ENCODE measurements around the gene LCE6A.
A peak's percentile ranks its signal among the peaks of the same experiment; 100 is the strongest.

The LCE6A gene, protein sequence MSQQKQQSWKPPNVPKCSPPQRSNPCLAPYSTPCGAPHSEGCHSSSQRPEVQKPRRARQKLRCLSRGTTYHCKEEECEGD

DNA sequence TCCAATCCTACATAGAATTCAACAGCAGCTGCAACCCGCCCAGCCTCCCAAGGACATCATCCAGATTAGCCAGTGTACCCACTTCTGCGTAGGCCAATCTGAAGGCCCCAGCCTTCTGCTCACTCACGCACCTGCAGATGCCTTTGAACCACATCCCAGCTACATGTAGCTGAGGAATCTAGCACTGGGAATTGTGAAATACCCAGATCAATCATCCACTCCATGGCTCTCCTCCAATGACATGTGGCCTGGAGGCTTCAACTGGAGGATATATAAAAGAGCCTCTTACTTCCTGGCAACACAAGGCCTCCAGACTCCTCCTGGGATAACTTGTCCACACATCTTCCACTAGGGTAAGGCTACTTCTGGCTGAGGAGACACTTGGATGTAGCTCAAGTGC, at the start of gene LCE6A:
Gene LCE6A, plus strand, starts transcription at position 301 of the 400 bp plus-strand sequence. CDS start 665 bp downstream, outside the sequence.
- DNase-seq (ENCODE audit: low read depth) = no peak

DNA sequence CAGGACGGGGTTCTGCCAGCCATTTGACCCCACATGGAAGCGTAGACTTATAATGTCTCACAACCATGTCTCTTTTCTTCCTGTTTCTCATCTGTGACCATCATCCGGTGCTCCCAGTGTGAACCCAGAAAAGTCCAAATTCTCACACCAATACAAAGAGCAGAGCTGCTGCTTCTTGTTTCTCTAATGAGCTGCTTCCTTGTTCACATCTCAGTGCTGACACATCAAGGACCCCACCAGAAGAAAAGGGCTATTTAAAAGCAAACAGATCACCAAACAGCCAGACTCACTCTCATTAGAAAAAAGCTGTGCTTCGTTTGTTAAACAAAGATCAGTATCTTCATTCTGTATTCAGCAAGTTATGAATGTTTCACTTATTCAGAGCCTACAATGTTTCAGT, 47.0 kb upstream of the LCE6A start:
- DNase-seq (ENCODE audit: low read depth) = no peak

DNA sequence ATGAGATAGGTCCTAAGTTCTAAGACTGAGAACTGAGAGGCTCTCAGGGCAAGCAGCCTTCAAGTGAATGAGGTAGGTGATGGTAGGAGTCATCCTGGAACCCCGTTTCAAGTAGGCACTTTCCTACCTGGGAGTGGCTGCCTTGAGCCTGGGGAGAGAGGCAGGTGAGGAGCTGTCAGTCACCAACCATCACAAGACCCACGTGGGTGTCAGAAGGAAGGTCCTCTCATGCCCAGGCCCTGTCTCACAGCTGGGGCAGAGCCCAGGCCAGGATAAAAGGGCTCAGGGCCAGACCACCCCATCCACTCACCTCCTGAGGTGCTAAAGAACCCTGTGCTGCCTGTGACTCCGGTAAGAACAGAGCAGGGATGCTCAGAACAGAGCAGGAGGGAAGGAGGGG, 46.2 kb upstream of the LCE6A start, which contains the start of gene LCE1D:
Gene LCE1D, plus strand, starts transcription at position 301 of the 400 bp plus-strand sequence. CDS start 1,074 bp downstream, outside the sequence.
- DNase-seq (ENCODE audit: low read depth) = no peak

DNA sequence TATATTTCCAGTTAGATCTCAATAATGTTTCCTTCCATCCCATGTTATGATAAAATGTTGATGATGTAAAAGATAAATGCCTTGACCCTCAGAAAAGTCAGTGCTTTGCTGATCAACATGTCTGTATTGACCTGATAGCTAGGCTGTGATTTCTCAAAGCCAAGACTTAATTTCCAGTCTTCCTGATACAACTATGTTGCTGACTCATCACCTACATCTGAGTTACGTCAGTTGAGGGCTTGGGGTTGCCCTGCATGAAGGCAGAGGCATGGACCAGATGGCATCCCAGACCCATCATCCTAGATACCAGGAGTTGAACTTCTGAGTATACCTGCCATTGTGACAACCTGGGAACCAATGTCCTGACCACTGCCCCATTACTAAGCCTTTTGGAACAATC, 41.3 kb upstream of the LCE6A start:
- DNase-seq (ENCODE audit: low read depth) = no peak

DNA sequence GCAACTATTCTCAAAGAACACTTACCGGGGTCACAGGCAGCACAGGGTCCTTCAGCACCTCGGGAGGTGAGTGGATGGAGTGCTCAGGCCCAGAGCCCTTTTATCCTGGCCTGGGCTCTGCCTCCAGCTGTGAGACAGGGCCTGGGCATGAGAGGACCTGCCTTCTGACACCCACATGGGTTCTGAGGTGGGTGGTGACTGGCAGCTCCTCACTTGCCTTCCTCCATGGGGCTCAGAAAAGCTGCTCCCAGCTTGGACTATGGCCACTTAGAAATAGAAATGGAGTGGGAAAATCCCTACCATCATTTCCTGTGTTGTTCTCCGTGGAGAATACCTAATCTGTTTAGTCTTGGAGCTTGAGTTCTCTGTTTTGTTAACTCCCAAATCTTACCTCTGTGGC, 36.1 kb upstream of the LCE6A start, which contains the start of gene LCE1C:
Gene LCE1C, minus strand, starts transcription at position 76 of the 400 bp plus-strand sequence. CDS start 1,173 bp downstream, outside the sequence.
- DNase-seq (ENCODE audit: low read depth) = no peak

DNA sequence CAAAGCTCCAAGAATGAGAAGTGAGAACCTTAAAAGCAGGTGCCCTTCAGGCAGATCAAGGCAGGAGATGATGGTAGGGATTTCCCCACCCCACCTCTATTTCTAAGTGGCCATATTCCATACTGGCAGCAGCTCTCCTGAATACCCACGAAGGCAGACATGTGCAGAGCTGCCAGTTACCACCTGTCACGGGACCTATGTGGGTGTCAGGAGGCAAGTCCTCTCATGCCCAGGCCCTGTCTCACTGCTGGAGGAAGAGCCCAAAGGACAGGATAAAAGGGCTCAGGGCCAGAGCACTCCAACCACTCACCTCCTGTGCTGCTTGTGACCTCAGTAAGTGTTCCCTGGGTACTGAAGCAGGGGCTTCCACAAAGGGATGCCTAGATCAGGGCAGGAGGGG, 31.6 kb upstream of the LCE6A start:
- no peak for DNase-seq (ENCODE audit: low read depth)

DNA sequence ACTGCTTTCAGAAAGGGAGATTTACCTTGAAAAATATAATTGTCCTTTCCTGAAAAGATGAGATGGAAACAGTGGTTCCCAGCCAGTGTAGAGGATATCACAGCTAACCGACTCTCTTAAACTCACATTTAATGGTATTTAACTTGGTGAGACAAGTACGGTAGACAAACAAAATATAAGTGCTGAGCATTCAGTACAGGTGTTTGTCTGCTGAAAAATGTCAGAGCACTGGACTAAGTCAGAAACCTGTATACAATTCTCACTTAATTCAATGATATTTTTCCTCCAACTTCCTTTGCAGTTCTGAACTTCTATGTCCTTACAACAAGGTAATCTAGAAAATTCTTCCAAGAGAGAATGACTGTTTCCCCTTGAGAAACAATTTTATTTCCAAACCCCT, 31.0 kb upstream of the LCE6A start, which contains the start of gene LCE1B:
Gene LCE1B, plus strand, starts transcription at position 301 of the 400 bp plus-strand sequence. CDS start 476 bp downstream, outside the sequence.
- no peak for DNase-seq (ENCODE audit: low read depth)

DNA sequence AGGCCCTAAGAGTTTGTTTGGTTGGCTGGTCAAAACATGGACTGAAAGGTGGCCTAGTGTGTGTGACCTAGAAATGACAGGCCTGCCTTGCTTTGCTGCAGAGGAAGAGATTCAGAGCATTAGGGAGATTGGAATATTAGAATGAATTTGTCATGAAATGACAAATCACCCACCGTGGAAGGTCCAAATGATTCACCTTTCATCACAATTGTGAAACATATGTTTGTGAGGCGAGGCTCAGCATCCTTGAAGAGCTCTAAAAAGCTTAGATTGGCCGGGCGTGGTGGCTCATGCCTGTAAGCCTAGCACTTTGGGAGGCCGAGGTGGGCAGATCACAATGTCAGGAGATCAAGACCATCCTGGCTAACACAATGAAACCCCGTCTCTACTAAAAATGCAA, 25.3 kb upstream of the LCE6A start:
- DNase-seq (ENCODE audit: low read depth) = no peak

DNA sequence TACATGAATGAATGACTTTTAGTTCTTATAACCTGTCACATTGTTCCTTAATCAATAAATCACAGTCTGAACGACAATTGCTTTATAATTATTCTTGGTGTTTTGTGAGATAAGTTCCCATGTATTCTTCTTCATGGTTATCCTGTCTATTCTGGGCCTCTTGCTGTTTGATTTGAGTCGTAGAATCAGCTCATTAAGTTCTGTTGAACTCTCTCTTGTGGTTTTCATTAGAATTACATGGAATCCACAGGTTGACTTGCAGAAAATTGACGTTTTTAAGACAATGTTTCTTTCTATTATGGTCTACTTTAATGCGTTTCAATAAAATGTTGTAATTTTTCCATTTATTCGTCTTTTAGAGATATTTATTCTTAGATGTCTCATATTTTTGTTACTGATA, 19.4 kb upstream of the LCE6A start:
- no peak for DNase-seq (ENCODE audit: low read depth)

DNA sequence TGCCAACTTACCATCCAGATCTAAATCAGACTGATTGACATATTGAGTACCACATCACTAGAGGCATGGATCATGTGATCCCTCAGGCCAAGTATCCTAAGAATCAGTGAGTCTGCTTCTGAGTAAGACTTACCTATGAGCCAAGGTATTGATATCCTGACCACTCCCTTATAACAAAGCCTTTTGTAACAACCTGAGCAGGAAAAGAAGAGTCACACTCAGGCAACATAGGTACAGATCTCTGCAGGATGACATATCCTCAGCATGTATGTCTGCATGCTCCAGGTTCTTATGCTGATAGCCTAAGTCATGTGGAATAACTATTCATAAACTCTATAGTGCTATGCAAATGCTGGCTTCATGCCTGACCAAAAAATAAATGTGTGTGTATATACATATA, 17.7 kb upstream of the LCE6A start:
- no peak for DNase-seq (ENCODE audit: low read depth)

DNA sequence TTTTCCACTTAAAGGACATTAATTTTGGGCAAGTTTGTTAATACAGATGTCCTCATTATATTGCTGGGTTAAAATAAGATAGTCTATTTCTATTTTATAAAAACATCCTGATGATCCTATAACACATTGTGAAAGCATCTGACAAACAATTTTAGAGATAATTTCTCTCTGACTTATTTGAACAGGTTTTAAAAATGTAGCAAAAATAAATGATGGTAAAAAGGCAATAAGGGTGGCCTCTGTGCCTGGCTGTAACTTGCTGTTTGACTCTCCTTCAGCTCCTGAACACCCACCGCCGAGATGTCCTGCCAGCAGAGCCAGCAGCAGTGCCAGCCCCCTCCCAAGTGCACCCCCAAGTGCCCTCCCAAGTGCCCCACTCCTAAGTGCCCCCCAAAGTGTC, 15.5 kb upstream of the LCE6A start, which contains the start of gene LCE1A:
Gene LCE1A, plus strand, starts transcription at position 301 of the 400 bp plus-strand sequence. Its CDS starts 0 bp downstream, at position 301.
- DNase-seq (ENCODE audit: low read depth) = no peak

DNA sequence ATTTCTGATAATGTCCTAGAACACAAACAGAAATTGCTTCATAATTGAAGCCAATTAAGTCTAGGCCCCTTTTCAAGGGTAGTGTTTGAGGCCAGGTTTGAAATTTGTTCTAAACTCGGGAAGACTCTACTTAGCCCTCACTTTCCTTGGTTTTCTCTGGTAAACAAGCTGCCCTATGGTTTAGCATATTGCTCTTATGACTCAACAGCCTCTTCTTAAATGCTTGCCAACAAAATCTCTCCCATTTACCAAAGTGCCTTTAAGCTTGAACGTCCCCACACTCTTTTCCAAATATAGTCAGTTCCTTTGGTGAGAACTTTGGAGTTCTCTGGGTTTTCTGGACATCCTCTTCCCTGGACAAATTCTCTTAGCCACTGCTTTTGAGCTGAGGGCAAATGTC, 5.8 kb upstream of the LCE6A start:
- DNase-seq (ENCODE audit: low read depth) = no peak

DNA sequence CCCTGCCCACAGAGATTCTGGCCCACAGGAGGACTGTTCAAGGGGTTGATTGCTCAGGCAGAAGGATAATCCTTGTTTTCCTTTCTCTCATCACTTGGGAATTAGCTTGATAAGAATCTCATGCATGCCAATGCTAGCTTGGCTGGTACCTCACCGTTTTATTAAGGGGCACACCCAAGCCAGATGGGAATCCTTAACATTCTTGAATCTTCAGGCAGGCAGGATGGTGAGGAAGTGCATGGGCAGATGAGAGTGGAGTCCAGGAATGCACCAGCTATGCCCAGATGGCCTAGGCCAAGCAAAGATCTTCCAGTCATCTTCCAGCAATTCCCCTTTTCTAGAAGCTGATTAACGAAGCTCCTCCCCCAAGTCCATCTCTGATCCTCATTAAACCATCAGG, 13.0 kb downstream of the LCE6A start:
- no peak for DNase-seq (ENCODE audit: low read depth)

DNA sequence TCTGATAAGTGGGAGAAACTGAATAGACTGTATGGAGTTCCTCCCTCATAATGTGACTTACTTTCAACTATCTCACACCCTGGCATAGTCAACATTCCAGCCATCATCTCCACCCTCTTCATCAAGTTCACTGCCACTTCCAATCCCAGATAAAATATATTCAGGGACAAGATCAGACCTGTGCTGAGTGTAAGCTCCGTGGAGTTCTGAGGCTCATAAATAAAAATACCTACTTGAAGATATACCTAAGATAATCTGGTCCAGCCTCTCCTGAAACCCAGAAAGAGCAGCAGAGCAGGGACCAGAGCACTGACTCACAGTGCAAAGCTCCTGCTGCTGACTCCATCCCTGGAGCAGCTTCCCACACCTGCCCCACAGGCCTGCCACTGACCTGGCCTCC, 15.4 kb downstream of the LCE6A start:
- DNase-seq (ENCODE audit: low read depth) = no peak

DNA sequence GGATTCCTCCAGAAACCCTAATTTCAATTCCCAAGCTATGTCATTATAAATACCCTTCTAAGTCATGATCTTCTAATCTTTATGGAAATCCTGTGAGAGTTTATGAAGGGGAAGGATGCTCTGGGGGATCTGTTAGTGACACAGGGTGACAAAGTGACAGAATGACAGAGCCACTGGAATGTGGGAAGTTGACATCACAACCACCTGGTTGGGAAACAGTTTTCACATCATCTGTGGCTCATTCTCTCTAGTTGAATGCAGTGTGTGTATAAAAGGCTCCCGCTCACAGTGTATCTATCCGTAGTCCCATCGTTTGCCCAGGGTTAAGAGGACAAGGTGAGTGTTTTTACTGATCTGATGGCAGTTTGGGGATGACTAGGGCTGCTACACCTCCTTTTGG, 17.0 kb downstream of the LCE6A start, which contains the start of gene LCE7A:
Gene LCE7A, plus strand, starts transcription at position 301 of the 400 bp plus-strand sequence. CDS start 702 bp downstream, outside the sequence.
- DNase-seq (ENCODE audit: low read depth) = no peak

DNA sequence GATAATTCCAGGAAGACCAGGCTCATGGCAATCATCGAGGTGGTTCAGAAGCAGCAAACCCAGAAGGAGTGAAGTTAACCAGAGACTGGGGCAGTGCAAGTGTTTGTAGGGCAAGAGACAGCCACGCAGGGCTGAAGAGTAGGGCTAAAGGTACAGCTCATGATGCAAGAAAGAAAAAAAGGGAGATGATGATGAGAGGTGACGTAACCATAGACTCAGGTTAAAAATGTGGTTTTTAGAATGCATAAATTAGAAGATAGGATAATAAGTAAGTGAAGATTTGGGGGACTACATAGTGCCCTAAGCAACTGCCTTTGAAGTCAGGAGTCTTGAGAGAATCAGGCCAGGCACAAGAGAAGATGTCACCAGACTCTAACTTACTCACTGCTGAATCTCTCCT, 17.5 kb downstream of the LCE6A start:
- no peak for DNase-seq (ENCODE audit: low read depth)

DNA sequence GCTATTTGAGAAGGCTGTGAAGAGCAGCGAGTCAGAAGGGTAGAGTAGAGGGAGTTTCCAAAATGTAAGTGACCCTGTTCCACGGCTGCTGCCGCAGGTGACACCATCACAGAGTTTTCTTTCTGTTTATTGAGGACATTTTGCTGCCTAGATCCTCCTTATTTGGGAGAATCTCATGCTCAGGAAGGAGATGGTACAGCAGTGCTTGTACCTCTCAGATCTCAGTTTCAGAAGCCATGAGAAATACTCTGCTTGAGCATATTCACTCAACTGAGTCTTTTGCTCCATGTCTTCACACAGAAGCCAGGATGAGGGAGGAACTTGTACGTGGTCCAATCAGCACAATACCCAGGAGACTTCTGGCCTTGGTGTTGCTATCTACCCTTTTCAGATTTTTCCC, 18.7 kb downstream of the LCE6A start:
- no peak for DNase-seq (ENCODE audit: low read depth)

DNA sequence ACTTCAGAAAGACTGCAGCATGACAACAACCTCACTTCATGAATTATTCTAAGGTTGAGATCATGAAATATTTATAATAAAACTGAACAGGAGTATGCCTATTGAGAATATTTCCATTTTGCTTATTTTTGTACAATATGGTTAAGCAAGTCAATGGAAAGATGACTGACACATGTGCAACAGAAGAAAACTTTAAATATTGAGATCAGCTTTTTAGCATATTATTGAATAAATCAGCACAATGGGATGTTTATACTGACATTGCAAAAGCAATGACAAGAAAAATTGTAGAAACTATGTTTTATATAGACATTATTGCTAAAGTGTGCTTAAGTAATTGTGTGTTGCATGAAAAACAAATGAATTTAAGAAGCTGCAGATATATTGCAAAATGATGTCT, 21.8 kb downstream of the LCE6A start:
- no peak for DNase-seq (ENCODE audit: low read depth)

DNA sequence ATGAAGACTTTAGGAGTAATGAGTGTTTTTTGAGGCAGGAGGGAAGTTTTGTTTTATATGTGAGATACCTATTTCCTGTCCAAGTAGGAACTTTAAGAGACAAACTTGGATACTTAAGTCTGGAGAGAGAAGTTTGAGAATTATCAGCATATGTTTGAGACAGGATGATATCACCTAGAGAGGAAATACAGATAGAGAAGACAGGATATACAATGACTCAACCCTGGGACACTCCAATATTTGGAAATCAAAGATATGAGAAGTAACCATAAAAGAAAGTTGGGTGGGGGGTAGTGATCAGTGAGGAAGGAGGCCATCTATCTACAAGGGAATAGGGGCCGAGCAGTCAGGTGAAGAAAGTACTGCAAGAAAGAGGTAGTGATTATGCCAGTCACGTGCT, 23.7 kb downstream of the LCE6A start:
- DNase-seq (ENCODE audit: low read depth) = no peak

DNA sequence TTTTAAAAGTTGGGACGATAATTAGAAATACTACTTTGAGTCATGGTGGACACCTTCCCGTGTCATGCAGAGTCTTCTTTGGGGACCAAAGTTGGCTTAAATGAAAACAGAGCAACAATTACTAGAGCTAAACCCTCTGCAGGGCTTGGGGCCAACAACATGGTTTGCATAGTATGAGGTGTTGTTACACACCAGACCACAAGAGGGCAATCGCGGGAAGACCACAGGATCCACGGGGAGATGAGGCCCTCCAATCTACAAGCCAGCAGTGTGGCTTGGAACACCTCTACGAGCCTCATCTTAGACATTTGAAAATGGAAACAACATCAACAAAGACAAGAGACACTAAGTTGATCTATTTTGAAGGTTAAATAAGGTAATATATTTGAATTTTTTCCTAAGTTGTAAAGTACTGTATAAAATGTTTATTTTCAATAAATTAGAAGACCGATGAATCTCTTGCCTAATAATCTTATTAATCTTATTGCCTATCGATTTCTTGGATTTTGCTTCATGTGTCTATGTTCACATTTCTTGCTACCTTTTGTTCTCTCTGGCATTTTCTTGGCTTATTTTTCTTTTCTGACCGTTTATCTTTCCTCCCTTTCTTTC, 27.3 kb downstream of the LCE6A start:
- peak; percentile 39 for DNase-seq (ENCODE audit: low read depth)

DNA sequence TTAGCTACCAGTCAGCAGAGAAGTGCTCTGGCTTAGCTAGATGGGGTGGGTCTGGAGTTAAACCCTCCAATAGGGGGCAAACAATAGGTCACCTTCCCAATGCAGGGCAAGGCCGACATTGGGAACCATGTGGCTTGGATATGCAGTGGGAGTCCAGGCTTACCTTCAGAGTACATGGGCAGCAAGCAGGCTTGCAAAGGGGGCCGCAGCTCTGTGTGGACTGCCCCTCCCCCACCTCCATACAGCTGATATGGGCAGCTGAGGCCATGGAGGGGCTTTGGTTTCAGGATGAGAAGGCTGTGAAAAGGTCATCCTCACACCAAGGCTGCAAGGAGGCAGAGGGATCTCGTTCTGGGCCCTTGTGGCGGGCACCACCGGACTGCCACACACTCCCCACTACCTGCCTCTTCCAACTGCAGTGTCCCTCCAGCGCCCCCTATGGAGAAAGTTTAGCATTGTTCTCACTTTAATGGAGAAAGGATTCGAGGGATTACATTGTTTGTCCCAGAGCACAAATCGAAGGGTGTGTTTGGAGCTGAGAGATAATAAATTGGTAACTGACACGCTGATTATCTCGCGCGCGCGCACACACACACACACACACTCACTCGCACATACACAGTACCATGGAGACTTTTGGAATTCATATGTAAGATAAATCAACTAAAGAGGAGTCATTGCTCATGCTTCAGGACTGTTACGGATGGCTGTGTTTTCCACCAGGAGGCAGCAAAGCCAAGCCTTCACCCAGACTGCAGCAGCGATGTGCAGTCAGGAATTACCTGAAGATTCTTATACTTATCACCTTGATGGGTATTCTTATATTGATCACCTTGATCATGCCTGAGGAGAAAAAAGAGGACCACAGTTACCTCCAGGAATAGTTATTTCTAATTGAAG, 28.4 kb downstream of the LCE6A start:
- DNase-seq (ENCODE audit: low read depth) = no peak

DNA sequence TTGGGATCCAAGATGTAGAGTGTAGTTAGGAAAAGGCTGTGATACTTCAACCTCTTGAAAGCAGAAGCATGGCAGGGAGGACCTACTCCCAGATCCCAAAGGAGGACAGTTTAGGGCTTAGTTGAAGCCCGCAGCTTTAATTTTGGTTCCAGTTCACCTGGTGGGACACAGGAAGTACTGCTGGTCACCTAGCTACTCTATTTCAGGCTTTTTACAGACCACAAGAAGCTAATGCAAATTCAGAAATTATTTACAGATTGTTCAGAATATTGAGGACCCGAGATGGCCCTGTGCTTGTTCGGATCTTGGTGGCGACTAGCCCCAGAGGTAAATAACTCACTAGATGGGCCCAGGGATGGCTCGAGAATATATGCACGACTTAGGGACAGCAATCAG, 29.1 kb downstream of the LCE6A start:
- no peak for DNase-seq (ENCODE audit: low read depth)

DNA sequence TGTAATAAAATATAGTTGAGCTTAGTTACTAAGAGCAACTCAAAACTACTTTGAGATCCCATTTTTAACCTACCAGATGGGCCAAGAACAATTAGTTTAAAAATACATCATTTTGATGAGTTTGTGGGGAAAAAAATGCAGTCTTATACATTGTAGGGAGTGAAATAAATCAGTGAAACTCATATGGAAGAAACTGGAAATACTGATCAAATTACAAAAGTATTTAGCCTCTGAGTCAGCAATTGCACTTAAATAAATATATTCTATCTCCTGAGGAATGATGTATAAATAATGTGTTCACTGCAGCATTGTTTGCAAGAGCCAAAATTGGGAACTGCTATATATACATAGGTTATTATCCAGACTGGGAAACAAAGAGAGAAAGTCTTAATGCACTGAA, 30.8 kb downstream of the LCE6A start:
- no peak for DNase-seq (ENCODE audit: low read depth)

Measured in activated T-cell treated with anti-CD3 and anti-CD28 coated beads for 48 hours (primary cell).